ENCODE data around the gene TMPRSS7. TPM values are rescaled to one million over a fixed set of nuclear protein-coding genes. Genes with fewer than 3 reads are reported as not detected.

Gene TMPRSS7
- total and polyA plus RNA-seq, 2 of the 8 experiments (the other 6 are each of a cell fraction or from before 2014, with no cell fraction given) = not detected

DNA sequence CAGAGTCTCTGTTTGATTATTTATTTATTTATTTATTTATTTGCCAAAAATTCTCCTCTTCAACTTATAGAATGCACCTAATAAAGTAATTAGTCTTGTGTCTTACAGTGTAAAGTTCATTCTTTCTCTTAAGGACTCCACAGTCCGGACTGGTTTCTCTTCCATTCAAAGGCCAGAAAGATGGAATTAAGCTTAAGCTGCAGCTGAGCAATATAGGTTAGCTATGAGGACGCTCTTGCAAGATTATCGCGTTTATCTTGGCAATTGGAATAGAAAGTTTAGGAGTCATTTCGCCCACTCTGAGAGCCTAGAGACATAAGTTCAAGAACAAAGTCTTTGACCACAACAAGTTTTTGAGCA lies 20.8 kb upstream of the TMPRSS7 start:
- Histone ChIP-seq H3K36me3 (ENCODE audit: control insufficient read depth in 2 of 4, insufficient read depth in 4 of 4, low read length in 3 of 4) (no peaks in the 10 kb centered on the region), H3K9me3 (ENCODE audit: insufficient read depth in 2 of 2, low read depth in 1 of 2, low read length in 1 of 2) (no peaks in the 10 kb centered on the region), H2AK5ac (ENCODE audit: low read depth, low read length) (no peak overlapping the region), H3K23me2 (ENCODE audit: low read depth, low read length) (no peaks in the 10 kb centered on the region; the same call in 1 of the 2 replicates), H3K23ac (ENCODE audit: insufficient read length) (no peak overlapping the region), H4K20me1 (replicated peaks in 1 of 2; ENCODE audit: control insufficient read depth in 1 of 2, insufficient read depth in 2 of 2, low read length in 2 of 2) (no peaks in the 10 kb centered on the region), H2BK20ac (ENCODE audit: low read length) (no peak overlapping the region), H3K4me2 (ENCODE audit: insufficient read depth in 1 of 2, low read depth in 2 of 2, low read length in 2 of 2) (no peak overlapping the region), H3K9ac (replicated peaks in 1 of 4; ENCODE audit: extremely low read depth in 1 of 4, low read depth in 3 of 4, low read length in 3 of 4) (no peak overlapping the region), H3K14ac (ENCODE audit: insufficient read length) (no peak overlapping the region), H3K79me2 (ENCODE audit: control insufficient read depth in 1 of 2, insufficient read depth in 2 of 2, low read length in 2 of 2) (no peaks in the 10 kb centered on the region), H2BK120ac (replicated peaks; ENCODE audit: low read depth, low read length) (no peak overlapping the region), H2BK12ac (ENCODE audit: low read depth, low read length) (no peak overlapping the region), H3K56ac (replicated peaks; ENCODE audit: insufficient read length, low read depth, low read length) (no peak overlapping the region), H3K4ac (replicated peaks; ENCODE audit: insufficient read length, low read depth, low read length) (no peak overlapping the region), H2AFZ (ENCODE audit: low read length) (no peak overlapping the region), H3K79me1 (ENCODE audit: low read depth, low read length) (no peaks in the 10 kb centered on the region), H3K4me3 (ENCODE audit: extremely low read depth in 1 of 4, insufficient read depth in 2 of 4, low read depth in 3 of 4, low read length in 4 of 4) (no peak overlapping the region), H3K27me3 (replicated peaks in 1 of 4; ENCODE audit: control insufficient read depth in 3 of 4, extremely low read depth in 1 of 4, insufficient read depth in 3 of 4, low read length in 3 of 4) (no peaks in the 10 kb centered on the region), H4K91ac (replicated peaks; ENCODE audit: insufficient read length, low read length) (no peak overlapping the region), H4K8ac (ENCODE audit: extremely low read depth, insufficient read depth, low read length) (no peak overlapping the region), H4K5ac (ENCODE audit: insufficient read length, low read depth, low read length) (no peak overlapping the region), H3K27ac (ENCODE audit: low read depth, low read length) (no peak overlapping the region), H3K18ac (ENCODE audit: extremely low read depth, low read length) (no peak overlapping the region), H2BK15ac (ENCODE audit: low read length) (no peak overlapping the region), H3K4me1 (replicated peaks in 1 of 4; ENCODE audit: control insufficient read depth in 3 of 4, insufficient read depth in 4 of 4, low read length in 3 of 4) (no peaks in the 10 kb centered on the region), H2BK5ac (ENCODE audit: low read depth, low read length) (no peak overlapping the region)
- TF ChIP-seq EZH2 (IDR thresholded peaks at IDR 0.05; ENCODE audit: low read depth, low read length, severe bottlenecking) = no peak
- TF ChIP-seq EGR1 (IDR thresholded peaks at IDR 0.05; ENCODE audit: borderline replicate concordance, low read depth, low read length) = no peak
- no peak for TF ChIP-seq NANOG (IDR thresholded peaks at IDR 0.05; ENCODE audit: insufficient read depth, low read depth, low read length, poor library complexity, severe bottlenecking)
- no peak for TF ChIP-seq GABPA (IDR thresholded peaks at IDR 0.05; ENCODE audit: borderline replicate concordance, insufficient read depth, low read length)
- TF ChIP-seq CTBP2 (IDR thresholded peaks at IDR 0.05; ENCODE audit: borderline replicate concordance, insufficient read depth, insufficient read length, low read length) = no peak
- TF ChIP-seq KDM1A (IDR thresholded peaks at IDR 0.05; ENCODE audit: borderline replicate concordance, low read length) = no peak
- no peak for TF ChIP-seq BCL11A (IDR thresholded peaks at IDR 0.05; ENCODE audit: low read depth in 2 of 2, low read length in 2 of 2)
- WGBS, 2 experiments (ENCODE audit: extremely low coverage in 1 of 2, insufficient coverage in 1 of 2, insufficient read length in 1 of 2, insufficient replicate concordance in 2 of 2, low coverage in 1 of 2, low lambda C conversion rate in 2 of 2, missing lambda C conversion rate in 1 of 2) = 77% methylated on average over 5 of the region's 5 CpGs; no CpG with 5 or more reads in 1 of the 2 experiments
- CTCF ChIA-PET (ENCODE audit: partially characterized antibody) = interaction anchor here (0.6 to 12.0 kb wide), 50 partner anchors 8 to 698 kb away, joined by 3 to 384 read pairs (median 5); partner anchors contain the start of genes ABHD10, TAGLN3 and TMPRSS7
- FAIRE-seq (no peak), DNase-seq (ENCODE audit: low read depth in 1 of 2, low spot score in 2 of 2) (no peak)
- POLR2A ChIA-PET (ENCODE audit: partially characterized antibody) = interaction anchor here (0.7 to 2.2 kb wide), 4 partner anchors 10 to 35 kb away, joined by 3 to 22 read pairs (median 6); partner anchors contain the start of genes ABHD10 and TAGLN3
